ENCODE data around the gene EFCC1.

Gene EFCC1

GRCh38 chr3:129001806-129002572 lies 885 bp downstream of the EFCC1 start:
- H3K27me3 ChIP-seq (replicated peaks; ENCODE audit: control insufficient read depth, insufficient read depth, low read length): peaks cover 2% of the 10 kb centered on the region

DNA sequence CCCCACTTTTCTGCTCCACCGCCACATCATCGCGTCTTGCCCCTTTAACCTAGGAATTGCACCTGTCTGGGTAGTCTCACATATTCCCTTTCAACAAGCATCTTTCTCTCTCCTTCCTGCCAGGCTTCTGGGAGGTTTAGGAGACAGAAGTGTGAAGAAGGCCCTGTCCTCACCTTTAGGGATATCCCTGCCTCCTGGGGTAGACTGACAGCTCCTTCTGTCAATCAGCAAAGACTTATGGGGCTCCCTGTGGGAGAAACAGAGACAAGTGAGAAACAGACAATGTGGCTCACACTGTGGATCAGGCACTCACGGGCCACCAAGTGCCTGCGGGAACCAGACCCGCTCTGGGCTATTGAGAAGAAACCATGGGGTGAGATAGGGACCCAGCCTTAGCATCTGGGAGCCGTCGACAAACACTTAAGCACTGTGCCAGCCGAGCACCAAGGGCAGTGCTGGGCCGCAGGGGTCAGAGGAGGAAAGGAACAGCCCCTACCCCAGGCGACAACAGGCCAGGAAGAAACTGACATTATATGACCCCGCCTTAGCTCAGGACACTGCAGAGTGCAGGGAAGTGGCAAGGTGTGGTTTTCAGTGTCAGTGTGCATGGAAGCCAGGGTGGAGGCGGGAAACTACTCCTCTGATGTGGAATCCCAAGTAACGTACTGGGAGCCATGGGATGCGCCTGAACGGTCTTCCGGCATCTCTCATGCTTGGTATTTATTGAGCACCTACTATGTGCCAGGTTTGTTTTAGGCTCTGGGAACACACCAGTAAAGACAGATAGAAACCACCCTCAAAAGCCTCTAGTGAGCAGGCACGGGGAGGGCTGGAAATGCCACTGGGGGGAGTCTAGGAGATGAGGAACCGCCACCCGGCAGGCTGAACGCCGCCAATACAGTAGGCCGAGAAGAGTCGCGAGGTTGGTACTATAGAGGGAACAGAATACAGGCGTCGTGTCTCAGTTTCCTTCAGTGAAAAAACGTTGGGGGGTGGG lies 1.8 kb downstream of the EFCC1 start:
- DNase-seq (ENCODE audit: extremely low read depth, insufficient read length): no peak
- Histone ChIP-seq H3K4me3 (replicated peaks; ENCODE audit: low read depth, low read length) (no peak overlapping the region), H3K27me3 (replicated peaks; ENCODE audit: control insufficient read depth, insufficient read depth, low read length) (peaks cover 2% of the 10 kb centered on the region), H3K36me3 (ENCODE audit: control insufficient read depth, insufficient read depth, low read length) (no peaks in the 10 kb centered on the region)
- TF ChIP-seq CTCF (IDR thresholded peaks at IDR 0.05; ENCODE audit: insufficient read depth, low read length, poor library complexity, severe bottlenecking): no peak

More at GRCh38 chr3:129001806-129002572, 885 bp downstream of the EFCC1 start:
- no peak overlapping the region; the same call in 1 of the 2 replicates for H3K4me3 ChIP-seq (replicated peaks; ENCODE audit: low read depth, low read length)
- TF ChIP-seq CTCF (IDR thresholded peaks at IDR 0.05; ENCODE audit: insufficient read depth, low read length, poor library complexity, severe bottlenecking): no peak
- no peak for DNase-seq (ENCODE audit: extremely low read depth, insufficient read length)
- H3K36me3 ChIP-seq (ENCODE audit: control insufficient read depth, insufficient read depth, low read length): no peaks in the 10 kb centered on the region

DNA sequence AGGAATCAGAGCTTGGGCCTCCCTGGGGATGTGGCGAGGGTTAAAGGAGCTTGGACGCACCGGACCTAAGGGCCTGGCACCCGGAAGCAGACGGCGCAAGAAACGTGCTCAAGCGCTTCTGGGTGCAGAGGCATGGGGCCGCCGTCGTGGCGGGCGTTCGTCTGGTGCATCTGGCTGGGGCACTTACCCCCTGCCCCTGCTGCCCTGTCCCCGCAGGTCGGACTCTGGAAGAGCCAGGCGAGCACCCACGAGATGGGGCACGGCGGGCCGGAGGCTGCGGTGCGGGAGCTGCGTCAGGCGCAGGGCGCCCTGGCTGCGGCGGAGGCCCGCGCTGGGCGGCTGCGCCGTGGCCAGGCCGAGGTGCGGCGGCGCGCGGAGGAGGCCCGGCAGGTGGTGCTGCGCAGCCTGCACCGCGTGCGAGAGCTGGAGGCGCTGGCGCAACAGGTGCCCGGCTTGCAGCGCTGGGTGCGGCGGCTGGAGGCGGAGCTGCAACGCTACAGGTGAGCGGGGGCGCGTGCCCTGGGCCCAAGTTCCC lies 2.5 kb downstream of the EFCC1 start:
- Histone ChIP-seq H3K27me3 (replicated peaks; ENCODE audit: control insufficient read depth, insufficient read depth, low read length) (peaks cover 2% of the 10 kb centered on the region), H3K36me3 (ENCODE audit: control insufficient read depth, insufficient read depth, low read length) (no peaks in the 10 kb centered on the region), H3K4me3 (replicated peaks; ENCODE audit: low read depth, low read length) (no peak overlapping the region)
- DNase-seq (ENCODE audit: extremely low read depth, insufficient read length): no peak
- TF ChIP-seq CTCF (IDR thresholded peaks at IDR 0.05; ENCODE audit: insufficient read depth, low read length, poor library complexity, severe bottlenecking): no peak

DNA sequence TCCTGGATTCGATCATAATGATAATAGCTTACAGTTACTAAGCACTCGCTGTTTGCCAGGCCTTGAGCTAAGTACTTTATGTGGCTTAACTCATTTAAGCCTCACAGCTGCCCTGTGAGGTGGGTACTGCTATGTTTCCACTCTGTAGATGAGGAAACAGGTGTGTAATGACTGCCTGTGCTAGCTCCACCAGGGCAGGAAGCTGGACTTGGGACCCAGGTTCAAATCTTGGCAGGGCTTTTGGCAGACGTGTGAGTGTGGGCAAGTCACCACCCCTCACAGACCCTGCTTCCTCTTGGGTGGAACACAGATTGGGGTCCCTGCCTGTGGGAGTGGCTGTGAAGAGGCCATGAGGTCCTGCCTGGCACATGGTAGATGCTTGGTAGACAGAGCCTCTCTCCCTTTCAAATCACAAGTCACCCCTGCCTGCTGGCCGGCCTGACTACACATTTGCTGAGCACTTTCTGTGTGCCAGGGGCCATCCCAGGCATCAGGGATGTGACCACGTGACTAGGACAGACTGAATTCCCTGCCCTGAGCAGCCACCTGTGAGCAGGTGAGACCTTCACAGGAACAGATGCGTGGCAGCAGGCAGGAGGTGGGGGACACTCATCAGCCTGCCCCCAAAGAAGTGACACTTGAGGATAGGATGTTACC lies 3.7 kb downstream of the EFCC1 start:
- H3K27me3 ChIP-seq (replicated peaks; ENCODE audit: control insufficient read depth, insufficient read depth, low read length): peaks cover 2% of the 10 kb centered on the region; the same call in 1 of the 2 replicates
- no peak for DNase-seq (ENCODE audit: extremely low read depth, insufficient read length)

More for the DNA sequence above, 3.7 kb downstream of the EFCC1 start:
- TF ChIP-seq CTCF (IDR thresholded peaks at IDR 0.05; ENCODE audit: insufficient read depth, low read length, poor library complexity, severe bottlenecking): no peak
- Histone ChIP-seq H3K4me3 (replicated peaks; ENCODE audit: low read depth, low read length) (no peak overlapping the region), H3K36me3 (ENCODE audit: control insufficient read depth, insufficient read depth, low read length) (no peaks in the 10 kb centered on the region)

Data from GM06990 (cell line).